IMR-90 (cell line): Measurements from ENCODE around the gene ADGRD1. TPM values are rescaled to one million over a fixed set of nuclear protein-coding genes. Genes with fewer than 3 reads are reported as not detected.

Experiments
- ATAC-seq: fragments of 200-7000 bp; cut with Tn5 transposase; 2 replicates; pipeline ENCODE4 v1.9.1; 2020; ENCODE audit warnings: low read depth, mild to moderate bottlenecking, moderate library complexity
- BruUV-seq: library from RNA; stranded (reverse); fragments of 400-500 nt; replicated peaks from 2 replicates; lab custom pipeline; 2021; lab: Mats Ljungman, UMichigan
- CTCF ChIA-PET: fragments of 300-600 bp; formaldehyde crosslinking; extraction: SDS; loops from one replicate; lab custom pipeline; 2021; ENCODE audit warnings: antibody characterized with exemption; lab: Yijun Ruan, JAX
- POLR2A ChIA-PET: fragments of 300-600 bp; sonication (Branson Sonifier 250); formaldehyde crosslinking; loops from one replicate; lab custom pipeline; 2022; ENCODE audit warnings: antibody characterized with exemption; ENCODE audit not compliant: unreplicated experiment; lab: Charles Lee
- DNase-seq: peaks from one replicate; pipeline ENCODE4 v3.0.0; 2013
- H2AFZ ChIP-seq: replicated peaks from 2 replicates; pipeline ENCODE3; 2013; ENCODE audit warnings: low read length, mild to moderate bottlenecking; ENCODE audit not compliant: poor library complexity
- H2AK5ac ChIP-seq: 2 replicates; pipeline ENCODE4 v1.6.1; 2013; ENCODE audit warnings: low read depth, low read length, inconsistent platforms
- H2AK9ac ChIP-seq: replicated peaks from 2 replicates; pipeline ENCODE3; 2013; ENCODE audit warnings: mild to moderate bottlenecking, low read depth, low read length, moderate library complexity; ENCODE audit not compliant: poor library complexity
- H2BK120ac ChIP-seq: 2 replicates; pipeline ENCODE4 v1.6.1; 2013; ENCODE audit warnings: low read depth, low read length, inconsistent platforms
- H2BK15ac ChIP-seq: 3 replicates; pipeline ENCODE4 v1.6.1; 2013; ENCODE audit warnings: low read depth, low read length, inconsistent platforms
- H2BK20ac ChIP-seq: 2 replicates; pipeline ENCODE4 v1.6.1; 2013; ENCODE audit warnings: low read depth, mild to moderate bottlenecking, inconsistent platforms, low read length, moderate library complexity
- H2BK5ac ChIP-seq: 2 replicates; pipeline ENCODE4 v1.6.1; 2013; ENCODE audit warnings: mild to moderate bottlenecking, low read depth, low read length, inconsistent platforms; ENCODE audit not compliant: poor library complexity, severe bottlenecking
- H3K14ac ChIP-seq: replicated peaks from 2 replicates; pipeline ENCODE4 v1.6.1; 2013; ENCODE audit warnings: low read depth, low read length, inconsistent platforms
- H3K18ac ChIP-seq: 2 replicates; pipeline ENCODE4 v1.6.1; 2013; ENCODE audit warnings: low read depth, low read length, control low read depth
- H3K23ac ChIP-seq: 2 replicates; pipeline ENCODE4 v1.6.1; 2013; ENCODE audit warnings: low read depth, low read length, inconsistent platforms
- H3K27ac ChIP-seq: 2 replicates; pipeline ENCODE4 v1.5.1; 2013; ENCODE audit warnings: mild to moderate bottlenecking, control low read depth, low read length; ENCODE audit not compliant: insufficient read depth
- H3K27me3 ChIP-seq: 2 replicates; pipeline ENCODE4 v1.6.1; 2013; ENCODE audit warnings: low read length; ENCODE audit not compliant: control insufficient read depth, insufficient read depth
- H3K36me3 ChIP-seq: 2 replicates; pipeline ENCODE4 v1.6.1; 2013; ENCODE audit warnings: low read length, mixed read lengths; ENCODE audit not compliant: control insufficient read depth, insufficient read depth
- H3K4ac ChIP-seq: 2 replicates; pipeline ENCODE4 v1.6.1; 2013; ENCODE audit warnings: low read depth, low read length, inconsistent platforms
- H3K4me1 ChIP-seq: 2 replicates; pipeline ENCODE4 v1.6.1; 2013; ENCODE audit warnings: low read length, mixed read lengths; ENCODE audit not compliant: control insufficient read depth, insufficient read depth
- H3K4me2 ChIP-seq: 2 replicates; pipeline ENCODE4 v1.6.1; 2013; ENCODE audit warnings: low read depth, mild to moderate bottlenecking, control low read depth, low read length, moderate library complexity
- H3K4me3 ChIP-seq: 2 replicates; pipeline ENCODE4 v1.5.1; 2013; ENCODE audit warnings: low read depth, mild to moderate bottlenecking, control low read depth, low read length, moderate library complexity; ENCODE audit not compliant: insufficient read depth
- H3K56ac ChIP-seq: 2 replicates; pipeline ENCODE4 v1.6.1; 2013; ENCODE audit warnings: low read length, inconsistent platforms; ENCODE audit not compliant: insufficient read depth; ENCODE audit errors: extremely low read depth
- H3K79me1 ChIP-seq, 2 experiments: 2 replicates each; pipeline ENCODE4 v1.6.1; 2013; ENCODE audit warnings: low read length in 2 of 2, inconsistent platforms in 1 of 2, low read depth in 1 of 2
- H3K9ac ChIP-seq: 2 replicates; pipeline ENCODE4 v1.6.1; 2013; ENCODE audit warnings: low read depth, low read length, control low read depth
- H3K9me1 ChIP-seq: 2 replicates; pipeline ENCODE4 v1.6.1; 2013; ENCODE audit warnings: low read length, inconsistent platforms; ENCODE audit not compliant: insufficient read depth
- H3K9me3 ChIP-seq: 2 replicates; pipeline ENCODE4 v1.6.1; 2013; ENCODE audit warnings: low read length; ENCODE audit not compliant: control insufficient read depth, insufficient read depth
- H4K20me1 ChIP-seq: 2 replicates; pipeline ENCODE4 v1.6.1; 2013; ENCODE audit warnings: low read length, inconsistent platforms; ENCODE audit not compliant: insufficient read depth
- H4K5ac ChIP-seq: 2 replicates; pipeline ENCODE4 v1.6.1; 2013; ENCODE audit warnings: mild to moderate bottlenecking, low read depth, low read length, control low read depth
- H4K8ac ChIP-seq, 2 experiments: 2 replicates each; pipeline ENCODE4 v1.6.1; 2013; ENCODE audit warnings: low read depth in 2 of 2, low read length in 2 of 2, control low read depth in 1 of 2, inconsistent platforms in 1 of 2
- H4K91ac ChIP-seq: 2 replicates; pipeline ENCODE4 v1.6.1; 2013; ENCODE audit warnings: low read depth, low read length, inconsistent platforms; ENCODE audit not compliant: insufficient read depth
- BHLHE40 ChIP-seq: fragments of 150-350 bp; IDR thresholded peaks from 2 replicates; pipeline ENCODE4 v1.6.1; 2016; ENCODE audit warnings: mild to moderate bottlenecking, low read depth, low read length
- CEBPB ChIP-seq: IDR thresholded peaks from 2 replicates; pipeline ENCODE4 v1.6.1; 2012; ENCODE audit warnings: low read depth, low read length, improper control_type of control experiment
- CHD1 ChIP-seq: IDR thresholded peaks from 2 replicates; pipeline ENCODE4 v1.6.1; 2012; ENCODE audit warnings: low read depth, low read length, improper control_type of control experiment
- ELK1 ChIP-seq: fragments of 150-350 bp; IDR thresholded peaks from 2 replicates; pipeline ENCODE4 v1.6.1; 2016; ENCODE audit warnings: low read depth, mild to moderate bottlenecking, low read length, moderate library complexity, borderline replicate concordance
- FOS ChIP-seq: fragments of 150-350 bp; IDR thresholded peaks from 2 replicates; pipeline ENCODE4 v1.6.1; 2016; ENCODE audit warnings: low read depth, low read length
- MAFK ChIP-seq: IDR thresholded peaks from 2 replicates; pipeline ENCODE4 v1.6.1; 2012; ENCODE audit warnings: low read depth, low read length, improper control_type of control experiment
- MAZ ChIP-seq: IDR thresholded peaks from 2 replicates; pipeline ENCODE4 v1.6.1; 2012; ENCODE audit warnings: low read depth, mild to moderate bottlenecking, low read length, improper control_type of control experiment, moderate library complexity, borderline replicate concordance
- MXI1 ChIP-seq: IDR thresholded peaks from 2 replicates; pipeline ENCODE4 v1.6.1; 2012; ENCODE audit warnings: low read depth, mild to moderate bottlenecking, low read length, moderate library complexity, borderline replicate concordance
- POLR2A ChIP-seq: IDR thresholded peaks from 2 replicates; pipeline ENCODE4 v1.6.1; 2012; ENCODE audit warnings: mild to moderate bottlenecking, low read depth, low read length
- RAD21 ChIP-seq: IDR thresholded peaks from 2 replicates; pipeline ENCODE4 v1.6.1; 2012; ENCODE audit warnings: low read length, improper control_type of control experiment
- RCOR1 ChIP-seq: IDR thresholded peaks from 2 replicates; pipeline ENCODE4 v1.6.1; 2012; ENCODE audit warnings: mild to moderate bottlenecking, low read length, improper control_type of control experiment; ENCODE audit not compliant: insufficient replicate concordance
- SMC3 ChIP-seq: fragments of 150-350 bp; IDR thresholded peaks from 2 replicates; pipeline ENCODE4 v1.6.1; 2016; ENCODE audit warnings: low read depth, mild to moderate bottlenecking, antibody characterized with exemption, low read length, moderate library complexity
- WGBS, 2 experiments: methylation state at CpG; one replicate each; pipeline versions ENCODE4 v1.1.5 to v1.1.7; 2013; ENCODE audit warnings: missing lambda C conversion rate in 2 of 2; ENCODE audit not compliant: insufficient read length in 1 of 2; ENCODE audit errors: extremely low coverage in 2 of 2; 5-methylcytosine and 5-hydroxymethylcytosine counted together
- dilution Hi-C: fragments of 300-500 bp; cut with HindIII; formaldehyde crosslinking; loops from one replicate; pipeline ENCODE4 v1.14.3; 2018; ENCODE audit warnings: low sequenced_read_pairs; ENCODE audit not compliant: unreplicated experiment
- in situ Hi-C: fragments of 300-500 bp; cut with MboI; formaldehyde crosslinking; loops from 3 replicates; pipeline ENCODE4 v1.14.3; 2019; ENCODE audit warnings: low sequenced_read_pairs, inconsistent platforms, mixed read lengths
- intact Hi-C: fragments of 100-400 bp; cut with micrococcal nuclease; formaldehyde crosslinking; loops from 2 replicates; pipeline ENCODE4 v1.10.0; 2022
- polyA plus RNA-seq, 3 experiments: library from polyadenylated mRNA; depleted of rRNA; stranded (reverse); fragments of >200 nt; gene quantifications; 2 replicates each; pipeline ENCODE4 v1.2.3, GENCODE V29; 2012; ENCODE audit warnings: low replicate concordance in 1 of 3
- total RNA-seq: library from RNA; depleted of rRNA; stranded (reverse); fragments of >200 nt; gene quantifications from 2 replicates; pipeline ENCODE4 v1.2.3, GENCODE V29; 2012

ADGRD1 gene
- total and polyA plus RNA-seq, 2 of the 4 experiments (the other 2 are of a cell fraction): not detected

GRCh38 chr12:131091976-131092691 lies 138.4 kb downstream of the ADGRD1 start:
- H3K4me2 ChIP-seq: no peak overlapping the region
- 84% methylated on average over 9 of the region's 18 CpGs; no CpG with 5 or more reads in 1 of the 2 experiments for whole genome bisulfite sequencing, 2 experiments
- H3K9me1 ChIP-seq: no peaks in the 10 kb centered on the region
- ChIA-PET CTCF (no interaction called here), POLR2A (no interaction called here)
- no peaks in the 10 kb centered on the region for H3K36me3 ChIP-seq
- ATAC-seq (no peak), DNase-seq (no peak)
- H2BK20ac ChIP-seq: no peak overlapping the region
- in situ Hi-C loops (no loop called here), dilution Hi-C loops (no loop called here), intact Hi-C loops (no loop called here)
- H3K9me3 ChIP-seq: peaks cover 60% of the 10 kb centered on the region
- no peak overlapping the region for H2AK9ac ChIP-seq
- no peaks in the 10 kb centered on the region for H3K4me1 ChIP-seq
- H2AK5ac ChIP-seq: no peak overlapping the region
- H3K27me3 ChIP-seq: no peaks in the 10 kb centered on the region
- H4K8ac ChIP-seq: no peak overlapping the region
- H2AFZ ChIP-seq: no peak overlapping the region
- H2BK15ac ChIP-seq: no peak overlapping the region
- TF ChIP-seq SMC3 (no peak), MXI1 (no peak), FOS (no peak), RAD21 (no peak), BHLHE40 (no peak), CEBPB (no peak), POLR2A (no peak), CHD1 (no peak), MAZ (no peak), RCOR1 (no peak), ELK1 (no peak), MAFK (no peak)
- no peak overlapping the region for H4K5ac ChIP-seq
- no peak overlapping the region for H3K9ac ChIP-seq
- H3K23ac ChIP-seq: no peak overlapping the region
- no peak overlapping the region for H3K27ac ChIP-seq
- no TSS peak for BruUV-seq
- no peak overlapping the region for H3K14ac ChIP-seq
- H3K18ac ChIP-seq: no peak overlapping the region
- H4K20me1 ChIP-seq: no peaks in the 10 kb centered on the region
- H3K4ac ChIP-seq: no peak overlapping the region
- H2BK120ac ChIP-seq: no peak overlapping the region
- no peak overlapping the region for H2BK5ac ChIP-seq
- no peak overlapping the region for H3K4me3 ChIP-seq
- H3K79me1 ChIP-seq: no peaks in the 10 kb centered on the region
- no peak overlapping the region for H4K91ac ChIP-seq
- H3K56ac ChIP-seq: no peak overlapping the region
